GM21447 (cell line): ENCODE results near the gene NELL2.
A peak's percentile ranks its signal among the peaks of the same experiment; 100 is the strongest.
"Not testable (repeated sequence)": the region's sequence is repeated elsewhere in the genome, so short reads cannot be mapped to it uniquely, and the experiment has no call there.

Experiments used
- ATAC-seq: cut with Tn5 transposase; IDR thresholded peaks from one replicate; pipeline ENCODE4 v1.9.1; 2021; ENCODE audit not compliant: unreplicated experiment

NELL2 gene

GRCh38 chr12:44875954-44876543 lies at the start of gene NELL2:
Gene NELL2 (minus strand): TSS chr12:44876315. CDS start chr12:44875869, 446 bp downstream.
- ATAC-seq, result no peak

GRCh38 chr12:44921736-44922135 lies 45.6 kb upstream of the NELL2 start:
- ATAC-seq, result no peak

GRCh38 chr12:44917141-44917540 lies 41.0 kb upstream of the NELL2 start:
- ATAC-seq, result no peak

- ATAC-seq, result no peak
These were observed 39.8 kb upstream of the NELL2 start for GRCh38 chr12:44915958-44916357.

- no peak for ATAC-seq
These were observed 28.2 kb upstream of the NELL2 start for GRCh38 chr12:44904321-44904720.

GRCh38 chr12:44898108-44898507 lies 22.0 kb upstream of the NELL2 start:
- ATAC-seq, result not testable (repeated sequence)

GRCh38 chr12:44889926-44890325 lies 13.8 kb upstream of the NELL2 start:
- ATAC-seq, result no peak

GRCh38 chr12:44889162-44889561 lies 13.0 kb upstream of the NELL2 start:
- no peak for ATAC-seq

GRCh38 chr12:44885902-44886301 lies 9.8 kb upstream of the NELL2 start:
- ATAC-seq, result no peak

GRCh38 chr12:44881197-44881596 lies 5.1 kb upstream of the NELL2 start:
- ATAC-seq, result no peak

GRCh38 chr12:44876544-44877410 lies 662 bp upstream of the NELL2 start:
- ATAC-seq, result no peak

GRCh38 chr12:44875417-44875953 lies 630 bp downstream of the NELL2 start:
- no peak for ATAC-seq

- no peak for ATAC-seq
These were observed 1.1 kb downstream of the NELL2 start for GRCh38 chr12:44874981-44875416.

- no peak for ATAC-seq
These were observed 2.2 kb downstream of the NELL2 start for GRCh38 chr12:44873898-44874297.

GRCh38 chr12:44869503-44869902 lies 6.6 kb downstream of the NELL2 start:
- ATAC-seq, result no peak

- no peak for ATAC-seq
These were observed 12.2 kb downstream of the NELL2 start for GRCh38 chr12:44863867-44864266.

- ATAC-seq, result no peak
These were observed 16.0 kb downstream of the NELL2 start for GRCh38 chr12:44859998-44860689.

GRCh38 chr12:44858226-44858855 lies 17.8 kb downstream of the NELL2 start:
- no peak for ATAC-seq

GRCh38 chr12:44852483-44852882 lies 23.6 kb downstream of the NELL2 start:
- ATAC-seq, result no peak

GRCh38 chr12:44851586-44851985 lies 24.5 kb downstream of the NELL2 start:
- no peak for ATAC-seq

- ATAC-seq, result peak; percentile 44
These were observed 27.4 kb downstream of the NELL2 start for GRCh38 chr12:44848703-44849085.
